ENCODE data around the gene HPS3.

Gene HPS3

GRCh38 chr3:149101154-149101553 is 28.3 kb upstream of the HPS3 start:
- no peak for DNase-seq (ENCODE audit: low read depth, low spot score)
- H3K4me3 ChIP-seq (ENCODE audit: low read depth, low read length) = no peak overlapping the region
- TF ChIP-seq CTCF (IDR thresholded peaks at IDR 0.05; ENCODE audit: low read depth, low read length) = no peak
- in situ Hi-C loops (cut with HindIII; ENCODE audit: low sequenced_read_pairs) = no loop called here

GRCh38 chr3:149101641-149102040 is 27.8 kb upstream of the HPS3 start:
- in situ Hi-C loops (cut with HindIII; ENCODE audit: low sequenced_read_pairs) = no loop called here
- no peak for TF ChIP-seq CTCF (IDR thresholded peaks at IDR 0.05; ENCODE audit: low read depth, low read length)
- DNase-seq (ENCODE audit: low read depth, low spot score) = no peak
- H3K4me3 ChIP-seq (ENCODE audit: low read depth, low read length) = no peak overlapping the region

GRCh38 chr3:149104484-149104883 is 25.0 kb upstream of the HPS3 start:
- no peak for DNase-seq (ENCODE audit: low read depth, low spot score)
- in situ Hi-C loops (cut with HindIII; ENCODE audit: low sequenced_read_pairs) = no loop called here
- H3K4me3 ChIP-seq (ENCODE audit: low read depth, low read length) = no peak overlapping the region
- no peak for TF ChIP-seq CTCF (IDR thresholded peaks at IDR 0.05; ENCODE audit: low read depth, low read length)

- no peak overlapping the region for H3K4me3 ChIP-seq (ENCODE audit: low read depth, low read length)
- DNase-seq (ENCODE audit: low read depth, low spot score) = no peak
- in situ Hi-C loops (cut with HindIII; ENCODE audit: low sequenced_read_pairs) = no loop called here
- TF ChIP-seq CTCF (IDR thresholded peaks at IDR 0.05; ENCODE audit: low read depth, low read length) = no peak
These were observed 15.0 kb upstream of the HPS3 start for GRCh38 chr3:149114458-149114857.

- DNase-seq (ENCODE audit: low read depth, low spot score) = no peak
These were observed 14.3 kb upstream of the HPS3 start for GRCh38 chr3:149115114-149115513.

GRCh38 chr3:149118724-149119123 is 10.7 kb upstream of the HPS3 start:
- TF ChIP-seq CTCF (IDR thresholded peaks at IDR 0.05; ENCODE audit: low read depth, low read length) = no peak
- in situ Hi-C loops (cut with HindIII; ENCODE audit: low sequenced_read_pairs) = no loop called here
- no peak overlapping the region for H3K4me3 ChIP-seq (ENCODE audit: low read depth, low read length)
- no peak for DNase-seq (ENCODE audit: low read depth, low spot score)

More at GRCh38 chr3:149115114-149115513, 14.3 kb upstream of the HPS3 start:
- TF ChIP-seq CTCF (IDR thresholded peaks at IDR 0.05; ENCODE audit: low read depth, low read length) = no peak
- H3K4me3 ChIP-seq (ENCODE audit: low read depth, low read length) = no peak overlapping the region
- in situ Hi-C loops (cut with HindIII; ENCODE audit: low sequenced_read_pairs) = no loop called here

GRCh38 chr3:149119466-149119865 is 10.0 kb upstream of the HPS3 start:
- no peak for DNase-seq (ENCODE audit: low read depth, low spot score)
- in situ Hi-C loops (cut with HindIII; ENCODE audit: low sequenced_read_pairs) = no loop called here
- no peak for TF ChIP-seq CTCF (IDR thresholded peaks at IDR 0.05; ENCODE audit: low read depth, low read length)
- H3K4me3 ChIP-seq (ENCODE audit: low read depth, low read length) = no peak overlapping the region
